MM.1S (cell line): ENCODE measurements around the gene PTPRJ.

Source experiments
- DNase-seq: peaks from one replicate; pipeline ENCODE4 v3.0.0-alpha.2; 2015
- H2AFZ ChIP-seq: fragments of 300-600 bp; sonication (generic); 2 replicates; pipeline ENCODE4 v1.6.0; 2016; ENCODE audit warnings: antibody characterized with exemption, low read length
- H3F3A ChIP-seq: fragments of 300-600 bp; sonication (generic); 2 replicates; pipeline ENCODE4 v1.6.1; 2016; ENCODE audit warnings: mild to moderate bottlenecking, antibody characterized with exemption, low read length, moderate library complexity, mixed read lengths; ENCODE audit not compliant: insufficient read depth
- H3K27ac ChIP-seq: fragments of 300-600 bp; sonication (generic); 2 replicates; pipeline ENCODE4 v1.5.1; 2016; ENCODE audit warnings: mild to moderate bottlenecking, low read length
- H3K27me3 ChIP-seq: fragments of 300-600 bp; sonication (generic); replicated peaks from 2 replicates; pipeline ENCODE4 v1.6.0; 2016; ENCODE audit warnings: low read length; ENCODE audit not compliant: insufficient read depth
- H3K36me3 ChIP-seq: fragments of 300-600 bp; sonication (generic); replicated peaks from 2 replicates; pipeline ENCODE4 v1.6.1; 2016; ENCODE audit warnings: mild to moderate bottlenecking, low read length, mixed read lengths; ENCODE audit not compliant: insufficient read depth
- H3K4me1 ChIP-seq: fragments of 300-600 bp; sonication (generic); 2 replicates; pipeline ENCODE4 v1.6.1; 2016; ENCODE audit warnings: low read length, mixed read lengths
- H3K4me2 ChIP-seq: fragments of 300-600 bp; sonication (generic); 2 replicates; pipeline ENCODE4 v1.6.0; 2016; ENCODE audit warnings: low read depth, low read length
- H3K4me3 ChIP-seq: fragments of 300-600 bp; sonication (generic); 2 replicates; pipeline ENCODE4 v1.5.1; 2016; ENCODE audit warnings: low read length, mixed read lengths
- H3K79me2 ChIP-seq: fragments of 300-600 bp; sonication (generic); 2 replicates; pipeline ENCODE4 v1.6.1; 2016; ENCODE audit warnings: mixed run types, low read length, mixed read lengths
- H3K9ac ChIP-seq: fragments of 300-600 bp; sonication (generic); 2 replicates; pipeline ENCODE4 v1.6.1; 2016; ENCODE audit warnings: low read length, mixed read lengths
- H3K9me2 ChIP-seq: fragments of 300-600 bp; sonication (generic); replicated peaks from 2 replicates; pipeline ENCODE4 v1.6.1; 2016; ENCODE audit warnings: mild to moderate bottlenecking, low read length, mixed read lengths; ENCODE audit not compliant: insufficient read depth
- H3K9me3 ChIP-seq: fragments of 300-600 bp; sonication (generic); replicated peaks from 2 replicates; pipeline ENCODE4 v1.6.1; 2016; ENCODE audit warnings: mild to moderate bottlenecking, low read length, mixed read lengths; ENCODE audit not compliant: insufficient read depth
- H4K20me1 ChIP-seq: fragments of 300-600 bp; sonication (generic); 2 replicates; pipeline ENCODE4 v1.6.1; 2016; ENCODE audit warnings: mild to moderate bottlenecking, low read length, moderate library complexity, mixed read lengths; ENCODE audit not compliant: insufficient read depth
- CTCF ChIP-seq: fragments of 300-600 bp; sonication (generic); IDR thresholded peaks from 2 replicates; pipeline ENCODE4 v1.5.1; 2016; ENCODE audit warnings: antibody characterized with exemption, low read length, mixed read lengths
- EZH2 ChIP-seq: fragments of 300-600 bp; sonication (generic); optimal IDR thresholded peaks from 2 replicates; pipeline ENCODE3; 2017; ENCODE audit warnings: low read depth, mild to moderate bottlenecking, antibody characterized with exemption, low read length, mixed read lengths
- EZH2phosphoT487 ChIP-seq: fragments of 300-600 bp; sonication (generic); IDR thresholded peaks from 2 replicates; pipeline ENCODE4 v1.6.1; 2018; ENCODE audit warnings: antibody characterized with exemption, low read length

The PTPRJ gene

GRCh38 chr11:48037709-48038468 is 57.5 kb downstream of the PTPRJ start:
- DNase-seq: no peak
- Histone ChIP-seq H2AFZ (no peak overlapping the region), H3K27ac (no peak overlapping the region), H3K9ac (no peak overlapping the region), H3K27me3 (no peaks in the 10 kb centered on the region), H3K4me1 (no peaks in the 10 kb centered on the region), H3K4me2 (no peak overlapping the region), H3K9me2 (no peaks in the 10 kb centered on the region), H3F3A (no peaks in the 10 kb centered on the region), H3K79me2 (no peaks in the 10 kb centered on the region), H3K36me3 (no peaks in the 10 kb centered on the region), H3K4me3 (no peak overlapping the region), H3K9me3 (no peaks in the 10 kb centered on the region), H4K20me1 (no peaks in the 10 kb centered on the region)
- TF ChIP-seq EZH2phosphoT487 (no peak), CTCF (no peak), EZH2 (no peak)

DNA sequence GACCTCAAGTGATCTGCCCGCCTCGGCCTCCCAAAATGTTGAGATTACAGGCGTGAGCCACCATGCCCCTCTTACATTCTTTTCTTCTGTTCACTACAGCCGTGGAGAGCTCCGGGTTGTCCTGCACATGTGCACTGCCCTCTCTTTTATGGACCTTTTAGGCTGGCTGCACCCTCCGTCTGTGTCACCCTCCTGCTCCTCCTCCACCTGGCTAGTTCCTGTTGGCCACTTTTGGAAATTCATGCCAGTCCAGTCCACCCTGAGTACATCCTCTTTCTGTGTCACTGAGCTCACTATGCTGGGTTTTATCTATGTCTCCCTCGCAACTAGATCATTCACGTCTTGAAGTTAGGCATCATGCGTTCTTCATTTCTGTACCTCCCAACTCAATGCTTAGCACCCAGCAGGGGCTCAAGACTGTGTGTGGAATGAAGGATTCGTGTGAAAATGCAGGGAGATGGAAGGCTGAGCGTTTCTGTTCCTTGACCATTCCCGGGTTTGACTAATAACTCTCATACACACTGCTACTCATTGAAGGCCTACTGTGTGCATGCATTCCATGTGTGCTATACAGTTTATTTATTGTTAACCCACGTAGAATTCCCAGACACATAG is 60.6 kb downstream of the PTPRJ start:
- no peaks in the 10 kb centered on the region for H3K27me3 ChIP-seq
- no peak overlapping the region for H3K4me2 ChIP-seq
- no peaks in the 10 kb centered on the region for H3K36me3 ChIP-seq
- H3F3A ChIP-seq: no peaks in the 10 kb centered on the region
- no peaks in the 10 kb centered on the region for H3K79me2 ChIP-seq
- H3K9me2 ChIP-seq: no peaks in the 10 kb centered on the region
- H2AFZ ChIP-seq: no peak overlapping the region
- no peak for DNase-seq
- no peaks in the 10 kb centered on the region for H3K9me3 ChIP-seq
- H4K20me1 ChIP-seq: no peaks in the 10 kb centered on the region
- TF ChIP-seq CTCF (no peak), EZH2phosphoT487 (no peak), EZH2 (no peak)
- H3K4me3 ChIP-seq: no peak overlapping the region
- no peak overlapping the region for H3K27ac ChIP-seq
- no peak overlapping the region for H3K9ac ChIP-seq
- H3K4me1 ChIP-seq: no peaks in the 10 kb centered on the region

GRCh38 chr11:48041877-48042695 is 61.7 kb downstream of the PTPRJ start:
- Histone ChIP-seq H3K9me2 (no peaks in the 10 kb centered on the region), H3K9ac (no peak overlapping the region), H3K79me2 (no peaks in the 10 kb centered on the region), H3K9me3 (no peaks in the 10 kb centered on the region), H4K20me1 (no peaks in the 10 kb centered on the region), H3K27ac (no peak overlapping the region), H3K4me1 (no peaks in the 10 kb centered on the region), H3K36me3 (no peaks in the 10 kb centered on the region), H2AFZ (no peak overlapping the region), H3K27me3 (no peaks in the 10 kb centered on the region), H3K4me2 (no peak overlapping the region), H3K4me3 (no peak overlapping the region), H3F3A (no peaks in the 10 kb centered on the region)
- no peak for DNase-seq
- TF ChIP-seq EZH2phosphoT487 (no peak), EZH2 (no peak), CTCF (no peak)
